SK-N-SH (cell line): ENCODE measurements around the gene STX1A. TPM values are rescaled to one million over a fixed set of nuclear protein-coding genes. Genes with fewer than 3 reads are reported as not detected.

Experiments used
- CTCF ChIA-PET: fragments of 300-600, 350-600 bp; formaldehyde crosslinking; extraction: SDS; loops from one replicate; lab custom pipeline; 2021; lab: Yijun Ruan, JAX
- POLR2A ChIA-PET: fragments of 350-600 bp; sonication (Branson Sonifier 250); formaldehyde crosslinking; extraction: SDS; loops from one replicate; lab custom pipeline; 2020; ENCODE audit warnings: antibody characterized with exemption, inconsistent platforms; lab: Yijun Ruan, JAX
- DNase-seq: peaks from one replicate; pipeline ENCODE4 v3.0.0; 2012
- H2AFZ ChIP-seq: fragments of 200-600 bp; sonication (generic); 2 replicates; pipeline ENCODE4 v1.8.1; 2016; ENCODE audit warnings: antibody characterized with exemption, mild to moderate bottlenecking, low read depth
- H3F3A ChIP-seq: fragments of 200-600 bp; sonication (generic); replicated peaks from 2 replicates; pipeline ENCODE3; 2016; ENCODE audit warnings: antibody characterized with exemption, mild to moderate bottlenecking; ENCODE audit not compliant: insufficient read depth
- H3K27ac ChIP-seq, 2 experiments: fragments of 200-500 bp in 1 of 2; fragments of 200-600 bp in 1 of 2; sonication (Bioruptor generic) in 1 of 2; sonication (generic), shearing (Covaris generic) in 1 of 2; 2 replicates each; pipeline versions ENCODE4 v1.5.1 to v1.6.1; 2014 to 2016; ENCODE audit warnings: low read depth in 2 of 2, inconsistent platforms in 1 of 2, low read length in 1 of 2, mild to moderate bottlenecking in 1 of 2, mixed read lengths in 1 of 2
- H3K27me3 ChIP-seq: fragments of 200-600 bp; sonication (generic), shearing (Covaris generic); 2 replicates; pipeline ENCODE4 v1.6.1; 2016; ENCODE audit warnings: mixed run types; ENCODE audit not compliant: insufficient read depth
- H3K36me3 ChIP-seq, 2 experiments: fragments of 200-500 bp in 1 of 2; fragments of 200-600 bp in 1 of 2; sonication (Bioruptor generic) in 1 of 2; sonication (generic) in 1 of 2; replicated peaks in 1 of 2; 2 replicates each; pipeline versions ENCODE3 to v1.5.1; 2014 to 2016; ENCODE audit warnings: low read length in 1 of 2, mild to moderate bottlenecking in 1 of 2; ENCODE audit not compliant: insufficient read depth in 2 of 2, control insufficient read depth in 1 of 2
- H3K4me1 ChIP-seq, 2 experiments: fragments of 200-500 bp in 1 of 2; fragments of 200-600 bp in 1 of 2; sonication (Bioruptor generic) in 1 of 2; sonication (generic), shearing (Covaris generic) in 1 of 2; 2 replicates each; pipeline versions ENCODE4 v1.5.1 to v1.6.1; 2014 to 2016; ENCODE audit warnings: low read depth in 1 of 2, low read length in 1 of 2, mixed run types in 1 of 2; ENCODE audit not compliant: insufficient read depth in 2 of 2, control insufficient read depth in 1 of 2
- H3K4me2 ChIP-seq: fragments of 200-600 bp; sonication (generic), shearing (Covaris generic); 2 replicates; pipeline ENCODE4 v1.6.1; 2017; ENCODE audit warnings: mixed run types
- H3K4me3 ChIP-seq, 2 experiments: fragments of 200-500 bp in 1 of 2; fragments of 200-600 bp in 1 of 2; sonication (Bioruptor generic) in 1 of 2; sonication (generic), shearing (Covaris generic) in 1 of 2; 2 replicates each; pipeline versions ENCODE4 v1.5.1 to v1.8.1; 2014 to 2016; ENCODE audit warnings: low read depth in 2 of 2, inconsistent platforms in 1 of 2, low read length in 1 of 2, mild to moderate bottlenecking in 1 of 2, mixed read lengths in 1 of 2, moderate library complexity in 1 of 2
- H3K79me2 ChIP-seq: fragments of 200-600 bp; sonication (generic); 2 replicates; pipeline ENCODE4 v1.8.1; 2017; ENCODE audit warnings: mild to moderate bottlenecking; ENCODE audit not compliant: insufficient read depth
- H3K9ac ChIP-seq: fragments of 200-600 bp; sonication (generic); 2 replicates; pipeline ENCODE4 v1.6.1; 2017; ENCODE audit warnings: mixed run types
- H3K9me2 ChIP-seq: fragments of 200-600 bp; sonication (generic); 2 replicates; pipeline ENCODE4 v1.6.1; 2017; ENCODE audit warnings: mixed run types
- H3K9me3 ChIP-seq: fragments of 200-600 bp; sonication (generic); 2 replicates; pipeline ENCODE4 v1.6.1; 2017; ENCODE audit warnings: mixed run types, mild to moderate bottlenecking, moderate library complexity
- H4K20me1 ChIP-seq: fragments of 200-600 bp; sonication (generic); 2 replicates; pipeline ENCODE4 v1.6.1; 2017; ENCODE audit warnings: mild to moderate bottlenecking, mixed run types; ENCODE audit not compliant: insufficient read depth
- FOSL2 ChIP-seq: IDR thresholded peaks from 2 replicates; pipeline ENCODE4 v1.4.0; 2012; ENCODE audit warnings: low read depth, mild to moderate bottlenecking, moderate library complexity, borderline replicate concordance
- JUND ChIP-seq: IDR thresholded peaks from 2 replicates; pipeline ENCODE4 v1.4.0; 2012
- MXI1 ChIP-seq: IDR thresholded peaks from 2 replicates; pipeline ENCODE4 v1.6.1; 2012; ENCODE audit warnings: mild to moderate bottlenecking, low read depth, low read length, improper control_type of control experiment
- NFIC ChIP-seq: IDR thresholded peaks from 2 replicates; pipeline ENCODE4 v1.4.0; 2012; ENCODE audit warnings: borderline replicate concordance
- SIN3A ChIP-seq: IDR thresholded peaks from 2 replicates; pipeline ENCODE4 v1.6.1; 2012; ENCODE audit warnings: low read depth, mild to moderate bottlenecking, low read length, moderate library complexity, borderline replicate concordance
- WGBS: methylation state at CpG from one replicate; pipeline ENCODE4 v1.1.6; 2017; ENCODE audit warnings: low lambda C conversion rate; 5-methylcytosine and 5-hydroxymethylcytosine counted together
- polyA plus RNA-seq, 3 experiments: library from polyadenylated mRNA; depleted of rRNA; stranded (reverse); fragments of >200 nt; gene quantifications; 2 replicates each; pipeline ENCODE4 v1.2.3, GENCODE V29; 2012
- TF ChIP-seq, protein P1 (sequence below): fragments of 200-600 bp; sonication (generic); IDR thresholded peaks from 2 replicates; pipeline ENCODE4 v1.6.1; 2017; ENCODE audit warnings: antibody characterized with exemption, mild to moderate bottlenecking, moderate library complexity
- TF ChIP-seq, protein P2 (sequence below): IDR thresholded peaks from 2 replicates; pipeline ENCODE4 v1.6.1; 2012; ENCODE audit warnings: mild to moderate bottlenecking, low read depth, low read length, moderate library complexity
- TF ChIP-seq, protein P3 (sequence below): IDR thresholded peaks from 2 replicates; pipeline ENCODE4 v1.4.0; 2012; ENCODE audit warnings: low read depth
- TF ChIP-seq, protein P4 (sequence below): IDR thresholded peaks from 2 replicates; pipeline ENCODE4; 2012
- TF ChIP-seq, protein P5 (sequence below): fragments of 150-350 bp; IDR thresholded peaks from 2 replicates; pipeline ENCODE4 v1.6.1; 2017; ENCODE audit warnings: antibody characterized with exemption, low read length, low read depth, borderline replicate concordance
- TF ChIP-seq, protein P6 (sequence below): fragments of 150-350 bp; IDR thresholded peaks from 2 replicates; pipeline ENCODE4 v1.6.1; 2016; ENCODE audit warnings: mild to moderate bottlenecking, low read depth, low read length

The STX1A gene
- polyA plus RNA-seq, 1 of the 3 experiments (the other 2 are of a cell fraction): 91.1 TPM

DNA sequence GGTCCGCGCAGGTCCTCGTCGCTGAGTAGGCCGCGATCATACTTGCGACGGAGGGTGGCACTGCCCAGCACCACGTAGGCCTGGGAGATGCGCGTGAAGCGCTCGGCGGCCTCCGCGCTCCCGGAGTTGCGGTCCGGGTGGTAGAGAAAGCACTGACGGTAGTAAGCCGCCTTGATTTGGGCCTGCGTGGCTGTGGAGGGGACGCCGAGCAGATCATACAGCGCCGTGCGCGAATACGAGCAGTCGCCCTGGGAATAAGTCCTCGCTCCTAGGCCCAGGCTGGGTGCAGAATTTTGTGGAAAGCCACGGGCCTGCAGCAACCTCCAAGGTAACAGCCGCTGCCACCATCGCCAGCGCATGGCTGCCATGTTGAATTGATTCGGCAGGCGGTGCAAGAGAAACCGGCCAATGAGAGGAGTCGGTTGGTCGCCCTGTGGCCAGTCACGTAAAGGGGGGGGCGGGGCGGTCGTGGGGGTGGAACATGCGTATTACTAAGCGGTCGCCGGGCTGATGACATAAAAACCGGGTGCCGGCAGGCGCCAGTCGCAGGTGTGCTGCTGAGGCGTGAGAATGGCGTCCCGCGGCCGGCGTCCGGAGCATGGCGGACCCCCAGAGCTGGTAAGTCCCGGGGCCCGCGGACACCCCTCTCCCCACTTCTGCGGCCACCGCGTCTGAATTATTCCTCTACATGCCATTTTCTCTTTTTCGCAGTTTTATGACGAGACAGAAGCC is 36.2 kb downstream of the STX1A start, which contains the start of the genes BUD23 and DNAJC30 (continued):
- TF ChIP-seq, protein P1, sequence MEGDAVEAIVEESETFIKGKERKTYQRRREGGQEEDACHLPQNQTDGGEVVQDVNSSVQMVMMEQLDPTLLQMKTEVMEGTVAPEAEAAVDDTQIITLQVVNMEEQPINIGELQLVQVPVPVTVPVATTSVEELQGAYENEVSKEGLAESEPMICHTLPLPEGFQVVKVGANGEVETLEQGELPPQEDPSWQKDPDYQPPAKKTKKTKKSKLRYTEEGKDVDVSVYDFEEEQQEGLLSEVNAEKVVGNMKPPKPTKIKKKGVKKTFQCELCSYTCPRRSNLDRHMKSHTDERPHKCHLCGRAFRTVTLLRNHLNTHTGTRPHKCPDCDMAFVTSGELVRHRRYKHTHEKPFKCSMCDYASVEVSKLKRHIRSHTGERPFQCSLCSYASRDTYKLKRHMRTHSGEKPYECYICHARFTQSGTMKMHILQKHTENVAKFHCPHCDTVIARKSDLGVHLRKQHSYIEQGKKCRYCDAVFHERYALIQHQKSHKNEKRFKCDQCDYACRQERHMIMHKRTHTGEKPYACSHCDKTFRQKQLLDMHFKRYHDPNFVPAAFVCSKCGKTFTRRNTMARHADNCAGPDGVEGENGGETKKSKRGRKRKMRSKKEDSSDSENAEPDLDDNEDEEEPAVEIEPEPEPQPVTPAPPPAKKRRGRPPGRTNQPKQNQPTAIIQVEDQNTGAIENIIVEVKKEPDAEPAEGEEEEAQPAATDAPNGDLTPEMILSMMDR: no peak
- TF ChIP-seq NFIC: no peak
- peak; percentile 98 for TF ChIP-seq SIN3A
- TF ChIP-seq MXI1: peak; percentile 99
- TF ChIP-seq, protein P2, sequence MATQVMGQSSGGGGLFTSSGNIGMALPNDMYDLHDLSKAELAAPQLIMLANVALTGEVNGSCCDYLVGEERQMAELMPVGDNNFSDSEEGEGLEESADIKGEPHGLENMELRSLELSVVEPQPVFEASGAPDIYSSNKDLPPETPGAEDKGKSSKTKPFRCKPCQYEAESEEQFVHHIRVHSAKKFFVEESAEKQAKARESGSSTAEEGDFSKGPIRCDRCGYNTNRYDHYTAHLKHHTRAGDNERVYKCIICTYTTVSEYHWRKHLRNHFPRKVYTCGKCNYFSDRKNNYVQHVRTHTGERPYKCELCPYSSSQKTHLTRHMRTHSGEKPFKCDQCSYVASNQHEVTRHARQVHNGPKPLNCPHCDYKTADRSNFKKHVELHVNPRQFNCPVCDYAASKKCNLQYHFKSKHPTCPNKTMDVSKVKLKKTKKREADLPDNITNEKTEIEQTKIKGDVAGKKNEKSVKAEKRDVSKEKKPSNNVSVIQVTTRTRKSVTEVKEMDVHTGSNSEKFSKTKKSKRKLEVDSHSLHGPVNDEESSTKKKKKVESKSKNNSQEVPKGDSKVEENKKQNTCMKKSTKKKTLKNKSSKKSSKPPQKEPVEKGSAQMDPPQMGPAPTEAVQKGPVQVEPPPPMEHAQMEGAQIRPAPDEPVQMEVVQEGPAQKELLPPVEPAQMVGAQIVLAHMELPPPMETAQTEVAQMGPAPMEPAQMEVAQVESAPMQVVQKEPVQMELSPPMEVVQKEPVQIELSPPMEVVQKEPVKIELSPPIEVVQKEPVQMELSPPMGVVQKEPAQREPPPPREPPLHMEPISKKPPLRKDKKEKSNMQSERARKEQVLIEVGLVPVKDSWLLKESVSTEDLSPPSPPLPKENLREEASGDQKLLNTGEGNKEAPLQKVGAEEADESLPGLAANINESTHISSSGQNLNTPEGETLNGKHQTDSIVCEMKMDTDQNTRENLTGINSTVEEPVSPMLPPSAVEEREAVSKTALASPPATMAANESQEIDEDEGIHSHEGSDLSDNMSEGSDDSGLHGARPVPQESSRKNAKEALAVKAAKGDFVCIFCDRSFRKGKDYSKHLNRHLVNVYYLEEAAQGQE: no peak; the same call in 1 of the 2 replicates

DNA sequence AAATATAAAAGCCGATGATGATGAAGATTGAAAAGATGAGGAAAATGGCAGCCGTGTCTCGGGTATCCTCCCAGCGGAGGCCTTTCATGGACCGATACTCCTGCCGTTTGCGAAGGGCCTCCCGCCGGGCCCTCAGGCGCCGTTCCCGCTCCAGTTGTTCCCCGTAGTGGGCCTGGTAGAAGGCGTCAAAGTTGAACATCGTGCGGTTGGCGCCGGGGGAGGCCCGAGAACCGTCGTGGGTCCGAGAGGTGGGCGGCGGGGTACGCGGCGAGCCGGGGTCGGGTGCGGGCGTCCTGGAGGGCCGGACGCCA is 36.8 kb downstream of the STX1A start:
- Histone ChIP-seq H3K9ac (peak overlapping the region; percentile 87), H3K36me3 (peaks cover 14 to 31% of the 10 kb centered on the region in 2 experiments), H3K4me3 (peak overlapping the region; percentile 79 to 90), H3K4me2 (peak overlapping the region; percentile 98), H3K9me2 (no peaks in the 10 kb centered on the region), H3K9me3 (no peaks in the 10 kb centered on the region), H3K27ac (peak overlapping the region; percentile 67; a peak in 3 of 4 replicates), H3F3A (no peaks in the 10 kb centered on the region), H3K79me2 (peaks cover 96% of the 10 kb centered on the region), H3K4me1 (peaks cover 19 to 20% of the 10 kb centered on the region in 2 experiments; a peak in 3 of 4 replicates), H4K20me1 (no peaks in the 10 kb centered on the region), H2AFZ (peak overlapping the region; percentile 80), H3K27me3 (no peaks in the 10 kb centered on the region)
- WGBS: 3% methylated on average over 15 of the region's 33 CpGs
- TF ChIP-seq FOSL2 (no peak), JUND (no peak)
- TF ChIP-seq, protein P3, sequence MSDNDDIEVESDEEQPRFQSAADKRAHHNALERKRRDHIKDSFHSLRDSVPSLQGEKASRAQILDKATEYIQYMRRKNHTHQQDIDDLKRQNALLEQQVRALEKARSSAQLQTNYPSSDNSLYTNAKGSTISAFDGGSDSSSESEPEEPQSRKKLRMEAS: no peak
- TF ChIP-seq, protein P4, sequence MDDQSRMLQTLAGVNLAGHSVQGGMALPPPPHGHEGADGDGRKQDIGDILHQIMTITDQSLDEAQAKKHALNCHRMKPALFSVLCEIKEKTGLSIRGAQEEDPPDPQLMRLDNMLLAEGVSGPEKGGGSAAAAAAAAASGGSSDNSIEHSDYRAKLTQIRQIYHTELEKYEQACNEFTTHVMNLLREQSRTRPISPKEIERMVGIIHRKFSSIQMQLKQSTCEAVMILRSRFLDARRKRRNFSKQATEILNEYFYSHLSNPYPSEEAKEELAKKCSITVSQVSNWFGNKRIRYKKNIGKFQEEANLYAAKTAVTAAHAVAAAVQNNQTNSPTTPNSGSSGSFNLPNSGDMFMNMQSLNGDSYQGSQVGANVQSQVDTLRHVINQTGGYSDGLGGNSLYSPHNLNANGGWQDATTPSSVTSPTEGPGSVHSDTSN: no peak
- TF ChIP-seq, protein P5, sequence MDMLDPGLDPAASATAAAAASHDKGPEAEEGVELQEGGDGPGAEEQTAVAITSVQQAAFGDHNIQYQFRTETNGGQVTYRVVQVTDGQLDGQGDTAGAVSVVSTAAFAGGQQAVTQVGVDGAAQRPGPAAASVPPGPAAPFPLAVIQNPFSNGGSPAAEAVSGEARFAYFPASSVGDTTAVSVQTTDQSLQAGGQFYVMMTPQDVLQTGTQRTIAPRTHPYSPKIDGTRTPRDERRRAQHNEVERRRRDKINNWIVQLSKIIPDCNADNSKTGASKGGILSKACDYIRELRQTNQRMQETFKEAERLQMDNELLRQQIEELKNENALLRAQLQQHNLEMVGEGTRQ: no peak
- TF ChIP-seq, protein P6, sequence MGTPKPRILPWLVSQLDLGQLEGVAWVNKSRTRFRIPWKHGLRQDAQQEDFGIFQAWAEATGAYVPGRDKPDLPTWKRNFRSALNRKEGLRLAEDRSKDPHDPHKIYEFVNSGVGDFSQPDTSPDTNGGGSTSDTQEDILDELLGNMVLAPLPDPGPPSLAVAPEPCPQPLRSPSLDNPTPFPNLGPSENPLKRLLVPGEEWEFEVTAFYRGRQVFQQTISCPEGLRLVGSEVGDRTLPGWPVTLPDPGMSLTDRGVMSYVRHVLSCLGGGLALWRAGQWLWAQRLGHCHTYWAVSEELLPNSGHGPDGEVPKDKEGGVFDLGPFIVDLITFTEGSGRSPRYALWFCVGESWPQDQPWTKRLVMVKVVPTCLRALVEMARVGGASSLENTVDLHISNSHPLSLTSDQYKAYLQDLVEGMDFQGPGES: no peak
- ChIA-PET CTCF (no interaction called here), POLR2A (no interaction called here)
- no peak for DNase-seq
